ENCODE data around the gene ADORA2A.

- TF ChIP-seq CTCF (conservative IDR thresholded peaks at IDR 0.05 in 1 of 2, IDR thresholded peaks at IDR 0.05 in 1 of 2; ENCODE audit: low read depth in 1 of 2, low read length in 2 of 2) (no peak), EZH2 (IDR thresholded peaks at IDR 0.05; ENCODE audit: low read length, missing control alignments) (no peak)
Measured at GRCh38 chr22:24384131-24384530, 43.3 kb upstream of the ADORA2A start.

Data from fibroblast of lung (primary cell).